NCI-H748 (cell line): ENCODE data around the gene TSC22D1.

Source experiments
- DNase-seq: peaks from one replicate; lab custom pipeline; 2025; ENCODE audit not compliant: unreplicated experiment; lab: John Stamatoyannopoulos, UW

The TSC22D1 gene

DNA sequence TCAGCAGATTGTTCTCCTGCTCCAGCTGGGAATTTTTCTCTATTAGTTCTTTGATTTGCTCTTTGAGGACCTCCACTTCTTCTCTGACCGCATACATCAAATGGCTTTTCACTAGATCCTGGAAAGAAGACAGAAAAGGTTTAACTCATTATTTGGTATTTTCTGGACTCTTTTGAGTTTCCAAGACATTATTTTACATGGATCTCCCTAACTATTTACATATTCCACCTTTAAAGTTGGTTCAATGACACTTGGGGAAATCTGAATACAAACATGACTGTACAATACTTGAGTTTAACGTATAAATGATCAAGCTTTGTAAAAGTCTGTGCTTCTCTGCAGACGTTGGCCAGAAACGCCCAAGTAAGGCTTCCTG, 141.4 kb downstream of the TSC22D1 start:
- no peak for DNase-seq

DNA sequence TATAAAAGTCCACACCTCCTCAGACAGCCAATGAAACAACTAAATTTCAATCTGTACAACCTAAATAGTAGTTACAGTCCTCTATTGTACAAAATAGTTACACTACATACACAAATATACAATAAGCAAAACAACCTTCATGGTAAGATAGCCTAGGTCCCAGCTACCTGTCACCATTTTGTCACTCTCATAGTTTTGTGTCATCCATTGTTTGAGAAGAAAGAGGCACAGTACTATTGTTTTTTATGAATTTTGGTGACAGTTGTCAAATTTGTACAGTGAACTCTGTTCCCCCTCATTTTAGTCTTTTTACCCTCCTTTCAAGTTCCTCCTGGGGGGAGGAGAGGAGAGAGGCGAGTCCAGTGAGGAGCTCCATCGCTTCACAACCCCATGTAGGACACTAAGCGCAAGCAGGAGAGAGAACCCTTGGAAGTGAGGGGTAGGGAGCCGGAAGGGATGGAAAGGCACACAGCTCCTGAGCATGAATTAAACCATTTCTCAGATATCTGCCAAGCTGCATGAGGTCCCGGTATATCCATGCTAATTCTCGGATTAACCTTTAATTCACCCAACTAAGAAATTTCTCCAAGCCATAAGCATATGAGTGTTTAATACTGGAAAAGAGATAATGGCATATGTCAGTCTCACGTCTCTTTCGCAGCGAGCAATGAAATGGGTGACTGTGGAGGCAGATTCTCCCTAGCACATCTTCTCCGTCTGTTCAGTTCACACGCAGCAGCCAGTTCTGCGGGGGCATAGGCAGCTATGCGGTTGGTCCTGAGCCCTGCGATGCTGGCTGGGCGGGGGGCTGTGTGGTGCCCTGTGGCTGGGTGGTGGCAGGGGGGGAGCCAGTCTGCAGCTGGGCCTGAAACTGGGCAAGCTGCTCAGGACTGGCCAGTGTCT, 142.0 kb downstream of the TSC22D1 start:
- no peak for DNase-seq

DNA sequence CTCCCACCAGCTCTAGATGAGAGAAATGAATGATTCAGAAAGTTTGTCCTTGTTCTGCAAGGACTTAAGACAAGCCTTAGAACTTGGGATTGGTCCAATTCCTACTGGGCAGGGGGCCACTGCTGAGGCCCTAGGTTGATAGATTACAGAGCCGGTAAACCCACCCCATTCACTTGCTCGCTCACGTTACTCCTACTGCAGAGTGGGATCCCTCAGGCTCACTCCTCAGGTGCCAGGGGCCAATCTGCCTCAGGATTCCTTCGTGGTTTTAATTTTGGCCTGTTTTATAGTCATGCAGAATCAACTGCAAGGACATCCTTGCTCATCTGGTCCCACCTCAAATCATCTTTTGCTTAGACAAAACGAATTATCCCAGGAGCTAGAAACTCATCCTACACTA, 143.5 kb downstream of the TSC22D1 start:
- DNase-seq, result no peak

DNA sequence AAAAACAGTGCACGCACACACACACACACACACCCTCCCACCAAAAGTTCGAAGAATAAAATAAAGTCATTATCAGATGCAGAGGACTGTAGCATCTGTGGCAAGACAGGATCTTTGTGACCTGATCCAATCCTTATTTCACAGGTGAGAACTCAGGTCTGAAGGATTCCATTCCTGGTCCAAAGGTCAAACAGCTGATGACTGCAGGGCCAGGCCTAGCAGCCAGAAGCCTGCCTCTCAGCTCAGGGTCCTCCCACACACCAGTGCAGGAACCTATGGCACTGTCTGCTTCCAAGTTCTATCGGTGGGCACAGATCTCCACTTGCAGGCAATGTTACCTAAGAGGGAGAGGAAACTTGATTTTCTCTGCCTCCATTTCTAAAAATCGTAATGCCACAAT, 145.0 kb downstream of the TSC22D1 start:
- no peak for DNase-seq

DNA sequence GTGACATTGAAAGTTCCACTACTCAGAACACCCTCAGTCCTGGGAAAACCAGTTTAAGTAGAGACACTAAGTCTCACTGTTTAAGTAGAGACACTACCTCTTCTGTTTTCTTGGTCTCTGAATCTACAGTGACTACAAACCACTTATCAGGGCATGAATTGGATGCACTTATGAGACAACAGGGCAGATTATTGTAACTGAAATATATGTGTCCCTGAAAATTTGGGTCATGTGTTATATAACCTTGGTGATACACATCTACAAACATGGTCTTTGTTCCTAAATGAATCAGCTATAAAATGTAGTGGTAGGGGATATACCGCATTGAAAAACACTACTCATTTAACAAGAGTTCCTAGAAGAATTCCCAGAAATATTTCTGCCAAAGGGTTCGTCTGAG, 146.8 kb downstream of the TSC22D1 start:
- no peak for DNase-seq

DNA sequence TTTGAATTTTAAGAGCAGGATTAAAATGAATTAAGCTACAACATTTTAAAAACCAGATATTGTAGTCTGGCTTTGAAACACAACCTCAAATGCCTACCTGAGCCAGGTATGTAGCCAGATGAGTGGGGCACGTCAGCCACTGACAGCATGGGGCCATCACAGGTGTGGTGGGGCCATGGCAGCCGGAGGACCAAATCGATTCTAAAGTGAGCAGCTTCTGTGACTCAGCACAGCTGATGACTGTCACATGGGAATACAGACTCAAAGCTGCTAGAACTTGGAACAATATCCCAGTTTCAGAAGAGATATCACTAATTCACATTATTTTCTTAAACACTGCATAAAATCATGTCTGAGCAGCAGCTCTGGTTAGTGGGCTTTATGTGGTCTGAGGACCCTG, 149.7 kb downstream of the TSC22D1 start:
- no peak for DNase-seq

DNA sequence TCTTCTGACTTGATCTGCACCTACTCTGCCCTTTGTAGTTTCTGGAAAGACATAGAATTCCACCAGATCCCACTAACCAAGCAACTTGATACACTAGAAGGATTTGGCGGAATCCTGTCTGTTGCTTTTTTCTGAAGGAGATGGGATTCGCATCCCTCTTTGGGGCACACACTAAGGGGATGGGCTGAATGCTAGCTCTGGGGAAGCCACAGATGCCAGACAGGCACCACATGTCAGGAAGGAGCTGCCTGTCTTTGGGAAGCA, 150.4 kb downstream of the TSC22D1 start:
- no peak for DNase-seq

DNA sequence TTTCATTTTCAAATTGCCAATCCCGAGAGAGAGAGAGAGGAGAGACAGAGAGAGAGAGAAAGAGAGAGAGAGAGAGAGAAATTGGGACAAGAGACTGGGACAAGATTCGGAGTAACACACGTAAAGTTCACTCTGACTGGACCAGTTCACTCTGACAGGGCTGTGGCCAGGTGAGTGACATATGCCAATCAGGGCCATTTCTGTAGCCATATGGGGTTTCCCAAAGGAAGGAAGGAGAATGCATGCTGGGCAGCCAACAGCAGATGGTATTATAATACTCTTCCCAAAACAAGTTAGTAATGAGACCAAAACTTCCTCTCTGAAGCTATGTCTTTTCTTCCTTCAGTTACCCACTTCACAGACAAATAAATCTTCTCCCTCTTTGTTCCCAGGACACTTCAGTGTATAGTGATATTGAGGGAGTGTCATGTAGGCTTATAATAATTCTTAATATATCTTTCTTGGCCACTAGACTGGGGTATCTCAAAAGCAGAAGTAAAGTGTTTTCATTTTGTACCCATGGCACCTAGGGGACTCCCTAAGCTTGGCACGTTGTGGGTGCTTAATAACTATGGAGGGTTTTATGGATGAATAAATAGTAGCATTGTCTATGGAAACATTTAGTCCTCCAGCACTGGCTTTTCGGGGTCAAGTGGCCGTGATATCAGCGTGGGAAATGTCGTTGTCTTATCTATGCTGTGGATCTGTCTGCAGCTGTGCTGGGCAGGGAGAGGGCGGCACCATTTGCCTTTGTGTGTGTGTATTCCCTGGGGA, 150.9 kb downstream of the TSC22D1 start:
- DNase-seq, result peak; percentile 25

DNA sequence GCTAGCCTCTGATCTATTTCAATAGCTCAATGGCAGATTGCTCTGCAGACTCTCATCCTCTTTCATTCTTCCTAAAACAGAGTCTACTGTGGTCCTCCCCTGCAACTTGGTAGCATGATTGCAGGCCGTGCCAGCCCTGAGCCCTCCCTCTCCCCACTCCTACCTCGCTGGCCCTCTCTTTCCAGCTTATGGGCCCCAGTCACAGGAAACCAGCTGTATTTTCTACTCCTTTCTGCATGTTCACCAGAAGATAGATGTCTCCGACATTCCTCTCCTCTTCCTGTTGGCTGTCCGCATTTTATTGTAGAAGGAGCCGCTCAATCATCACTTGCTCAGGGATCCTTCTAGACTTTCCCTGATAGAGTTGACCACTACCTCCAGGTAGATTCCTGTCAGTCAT, 152.3 kb downstream of the TSC22D1 start:
- DNase-seq, result no peak

DNA sequence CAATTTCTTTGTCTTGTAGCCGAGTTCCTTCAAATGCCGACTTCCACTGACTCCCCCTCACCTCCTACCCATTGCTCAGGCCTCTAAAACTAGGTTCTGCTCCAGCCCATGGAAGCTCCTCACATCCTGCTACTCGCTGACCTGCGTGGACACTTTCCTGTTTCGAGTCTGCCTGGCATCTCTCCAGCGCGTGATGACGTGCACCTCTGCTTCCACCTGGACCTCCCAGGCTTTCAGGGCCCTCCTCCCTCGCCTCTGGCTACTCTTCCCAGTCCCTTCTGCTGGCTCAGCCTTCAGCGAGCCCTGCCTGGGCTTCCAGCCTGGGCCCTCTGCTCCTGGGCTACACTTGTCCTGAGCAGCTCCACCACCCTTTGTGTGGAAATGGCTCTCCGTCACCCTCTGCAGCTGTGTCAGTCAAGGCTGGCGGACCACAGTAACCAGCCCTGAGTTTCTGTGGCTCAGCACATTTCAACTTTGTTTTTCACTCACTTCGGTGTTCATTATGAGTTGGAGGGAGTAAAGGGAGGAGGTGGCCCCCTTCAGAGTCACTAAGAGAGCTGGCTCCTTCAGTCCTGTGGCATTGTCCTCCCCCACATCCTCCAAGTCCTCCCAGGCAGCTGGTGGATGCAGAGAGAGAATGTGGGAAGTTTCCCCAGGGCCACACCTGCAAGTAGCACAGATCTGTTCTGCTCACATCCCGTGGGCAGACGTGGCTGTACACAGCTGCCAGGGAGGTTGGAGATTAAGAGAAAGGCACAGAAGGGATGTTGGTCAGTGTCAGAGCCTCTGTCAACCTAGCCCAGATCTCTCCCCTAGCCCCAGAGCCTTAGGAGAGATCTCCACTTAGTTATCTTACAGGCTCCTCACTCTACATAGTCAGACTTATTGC, 153.1 kb downstream of the TSC22D1 start:
- DNase-seq, result no peak

DNA sequence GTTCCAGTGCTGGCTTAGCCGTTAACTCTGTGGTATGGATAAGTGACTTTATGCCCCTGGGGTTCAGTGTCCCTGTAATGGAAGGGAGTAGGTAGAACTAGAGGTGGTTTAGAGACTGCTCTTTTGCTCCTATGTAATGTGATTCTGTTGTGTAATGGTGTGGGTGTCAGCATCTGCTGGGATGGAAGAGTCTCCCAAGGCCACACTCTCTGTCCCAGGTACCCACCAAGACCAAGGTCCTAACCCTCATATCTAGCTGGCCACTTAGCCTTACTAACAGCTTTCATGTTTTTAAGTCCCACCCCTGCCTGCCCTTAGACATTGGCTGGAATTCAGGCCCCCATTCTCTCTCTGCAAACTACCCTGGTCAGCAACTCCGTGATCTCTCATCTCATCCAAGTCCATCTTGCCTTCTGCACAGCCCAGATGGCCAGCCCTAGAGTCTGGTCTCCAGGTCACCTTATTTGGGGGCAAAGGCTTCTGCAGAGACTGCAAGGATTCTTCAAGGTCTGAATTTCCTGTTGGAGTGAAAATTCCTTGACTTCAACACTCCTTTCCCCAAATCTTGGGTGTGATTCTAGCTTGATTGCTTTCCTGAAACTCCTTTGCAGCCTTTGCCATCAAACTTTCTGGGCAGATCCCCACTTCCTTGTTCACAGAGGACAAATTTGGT, 154.1 kb downstream of the TSC22D1 start:
- no peak for DNase-seq

DNA sequence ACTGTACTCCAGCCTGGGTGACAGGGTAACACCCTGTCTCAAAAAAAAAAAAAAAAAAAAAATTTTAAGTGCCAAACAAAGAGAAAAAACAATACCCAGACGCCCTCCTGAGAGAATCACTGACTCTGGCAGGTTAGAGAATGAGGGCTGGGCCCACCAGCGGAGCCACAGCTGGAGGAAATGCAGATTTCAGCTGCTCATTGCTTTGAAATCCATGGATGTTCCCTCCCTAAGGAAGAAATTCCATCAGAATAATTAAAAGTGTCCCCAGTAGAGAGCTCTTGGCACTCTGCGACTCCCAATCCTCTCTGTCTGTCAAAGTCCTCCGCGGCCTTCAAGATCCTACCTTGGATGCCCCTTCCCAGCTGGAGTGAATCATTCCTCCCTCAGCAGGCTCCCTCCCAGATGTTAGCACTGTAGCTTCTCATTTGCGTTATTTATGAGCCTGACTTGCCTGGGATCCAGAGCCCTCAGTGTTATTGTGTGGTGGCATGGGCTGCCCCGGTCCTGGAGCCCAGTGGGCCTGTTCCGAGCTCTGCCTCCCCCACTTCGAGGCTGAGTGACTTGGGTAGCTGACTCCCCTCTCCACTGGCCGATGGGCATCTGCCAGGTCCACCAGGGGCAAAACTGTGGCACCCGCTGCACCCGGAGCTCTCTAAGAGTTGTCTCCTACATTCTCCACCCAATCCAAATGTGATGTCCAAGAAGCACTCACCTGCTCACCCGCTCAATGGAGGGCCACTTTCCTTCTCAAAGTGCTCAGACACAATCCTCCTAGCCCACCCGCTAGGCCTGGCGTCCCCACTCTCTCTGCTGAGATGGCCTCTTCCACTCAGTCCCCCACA, 155.5 kb downstream of the TSC22D1 start:
- no peak for DNase-seq

DNA sequence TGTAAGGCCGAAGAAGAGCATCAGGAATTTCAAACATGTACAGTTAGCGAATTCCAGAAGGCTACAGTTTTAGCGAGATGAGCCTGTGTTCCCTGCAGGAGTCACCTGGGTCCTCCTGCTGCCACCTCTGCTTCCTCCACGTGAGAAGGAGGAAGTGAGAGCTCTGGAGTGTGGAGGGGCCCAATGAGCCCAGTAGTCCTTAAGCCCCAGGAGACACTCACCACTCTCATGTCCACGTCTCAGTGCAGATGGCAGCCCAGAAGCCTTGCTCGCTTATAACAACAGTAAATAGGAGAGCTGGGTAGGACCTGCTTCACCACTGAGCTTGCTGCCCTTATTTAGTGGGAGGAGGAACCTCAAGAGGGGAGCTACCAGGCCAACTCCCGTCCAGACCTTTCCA, 158.3 kb downstream of the TSC22D1 start:
- no peak for DNase-seq

DNA sequence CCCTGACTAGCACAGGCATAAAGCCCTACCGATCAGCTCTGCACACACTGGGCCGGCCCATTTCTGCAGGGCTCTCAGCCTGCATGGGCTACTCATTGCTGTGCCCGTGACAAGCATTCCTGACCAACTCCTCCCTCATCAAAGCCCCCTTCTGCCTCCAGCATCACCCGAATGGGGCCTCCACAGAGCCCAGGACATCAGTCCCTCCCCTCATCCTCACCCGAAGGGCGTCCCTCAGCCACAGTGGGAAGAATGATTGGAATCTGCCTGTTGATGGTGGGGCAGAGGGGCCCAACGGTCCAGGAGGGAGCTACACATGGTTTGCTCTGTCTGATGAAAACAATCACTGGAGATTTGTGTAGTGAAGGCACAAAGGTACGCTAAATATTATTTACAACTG, 158.7 kb downstream of the TSC22D1 start:
- DNase-seq, result no peak

DNA sequence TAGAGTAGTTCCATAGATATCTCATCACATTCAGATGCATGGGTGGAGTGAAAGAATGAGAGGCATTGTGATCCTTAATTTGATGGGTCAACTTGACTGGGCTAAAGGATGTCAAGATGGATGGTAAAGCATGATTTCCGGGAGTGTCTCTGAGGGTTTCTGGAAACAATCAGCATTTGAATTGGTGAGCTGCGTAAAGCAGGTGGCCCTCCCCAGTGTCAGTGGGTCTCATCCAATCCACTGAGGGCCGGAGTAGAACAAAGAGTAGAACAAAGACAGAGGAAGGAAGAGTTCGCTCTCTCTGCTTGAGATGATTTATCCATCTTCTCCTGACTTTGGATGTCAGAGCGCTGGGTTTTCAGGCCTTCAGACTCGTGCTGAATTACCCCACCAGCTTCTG, 159.4 kb downstream of the TSC22D1 start:
- DNase-seq, result no peak

DNA sequence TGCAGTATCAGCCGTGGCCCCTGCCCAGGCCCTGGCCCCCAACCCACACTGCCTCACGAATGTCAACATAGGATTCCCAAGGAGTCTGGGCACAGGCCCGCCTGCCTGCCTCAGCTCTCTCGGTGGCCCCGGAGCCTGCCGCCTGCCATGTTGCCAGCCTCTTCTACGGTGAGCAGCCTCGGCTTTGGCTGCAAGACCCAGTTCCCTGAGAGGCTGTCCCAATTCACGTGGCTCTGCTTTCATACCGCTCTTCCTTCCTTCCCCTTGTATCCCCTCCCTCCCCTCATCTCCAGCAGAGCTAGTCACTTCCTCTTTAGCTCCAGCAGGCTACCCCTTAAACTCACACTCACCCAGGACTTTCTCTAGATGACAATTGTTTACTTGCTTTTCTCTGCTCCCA, 159.8 kb downstream of the TSC22D1 start:
- DNase-seq, result no peak

DNA sequence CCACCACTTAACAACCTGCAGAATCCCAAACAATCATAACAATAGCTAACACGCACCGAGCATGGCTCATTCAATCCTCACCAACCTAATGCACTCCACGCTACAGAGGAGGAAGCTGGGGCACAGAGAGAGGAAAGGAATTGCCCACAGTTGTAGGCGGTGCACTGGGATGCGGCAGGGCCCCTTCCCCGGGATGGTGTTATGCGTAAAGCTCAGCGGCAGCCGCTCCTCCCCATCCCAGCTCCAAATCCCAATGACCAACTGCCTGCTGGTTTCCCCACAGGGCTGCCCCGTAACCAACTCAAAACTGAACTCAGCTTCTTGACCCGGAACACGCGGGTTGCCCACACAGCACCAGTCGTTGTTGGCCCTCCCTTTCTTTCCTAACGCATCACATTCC, 160.3 kb downstream of the TSC22D1 start:
- no peak for DNase-seq

DNA sequence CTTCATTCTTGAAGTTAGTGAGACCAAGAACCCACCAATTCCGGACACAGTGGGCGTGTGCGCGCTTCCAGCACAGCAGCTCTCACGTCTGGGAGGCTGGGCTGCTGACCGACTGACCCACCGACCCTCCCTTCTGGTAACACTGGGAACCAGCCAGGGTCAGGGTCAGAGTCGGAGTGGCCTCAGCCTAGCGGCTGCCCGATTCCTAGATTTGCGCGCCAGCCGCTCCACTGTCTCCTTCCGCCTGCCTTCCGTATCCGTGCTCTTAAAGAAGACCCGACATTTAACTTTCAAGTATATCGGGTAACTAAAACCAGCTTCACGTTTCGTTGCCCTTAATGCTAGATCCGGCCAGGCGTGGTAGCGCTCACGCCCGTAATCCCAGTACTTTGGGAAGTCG, 161.4 kb downstream of the TSC22D1 start:
- no peak for DNase-seq

DNA sequence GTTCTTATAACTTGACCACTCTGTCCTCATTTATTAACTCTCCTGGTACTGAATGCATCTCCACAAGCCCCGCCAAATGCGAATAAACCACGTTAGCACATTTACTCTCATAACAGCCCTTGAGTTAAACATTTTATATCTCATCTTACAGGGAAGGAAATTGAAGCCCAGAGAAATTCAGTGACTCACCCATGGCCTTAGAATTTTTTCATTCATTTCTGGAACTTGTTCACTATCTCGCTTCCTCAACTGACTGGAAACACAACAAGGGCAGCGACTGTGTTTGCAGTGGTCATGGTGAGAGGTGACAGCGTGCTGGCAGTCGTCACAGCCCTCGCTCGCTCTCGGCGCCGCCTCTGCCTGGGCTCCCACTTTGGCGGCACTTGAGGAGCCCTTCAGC, 163.0 kb downstream of the TSC22D1 start:
- no peak for DNase-seq

DNA sequence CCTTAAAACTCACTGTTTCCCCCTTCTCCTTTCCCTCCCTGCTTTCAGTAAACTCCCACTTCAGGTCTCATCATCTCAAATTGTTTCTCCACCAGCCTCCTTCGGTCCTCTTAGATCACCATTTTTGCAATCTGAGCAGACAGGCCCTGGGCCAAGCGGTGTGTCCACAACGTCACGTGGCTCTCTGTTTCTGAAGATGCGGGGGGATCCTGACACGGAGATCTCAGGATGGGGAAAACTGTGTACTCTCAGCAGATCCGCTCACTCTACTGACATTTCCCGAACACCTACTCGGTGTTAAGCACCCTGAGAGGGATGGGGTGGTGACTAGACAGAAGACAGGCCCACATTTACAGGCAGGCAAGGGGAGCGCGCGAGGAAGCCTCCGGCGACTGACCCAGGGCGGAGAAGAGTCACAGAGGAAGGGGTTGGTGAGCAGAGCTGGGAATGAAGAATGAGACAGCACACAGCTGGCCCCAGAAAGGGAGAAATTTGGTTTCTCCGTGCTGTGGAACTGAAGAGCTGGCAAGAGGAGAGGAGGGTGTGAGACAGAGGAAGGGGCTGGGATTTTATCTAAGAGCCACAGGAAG, 163.7 kb downstream of the TSC22D1 start:
- DNase-seq, result no peak
